ENCODE data around the gene DUS2. TPM values are rescaled to one million over a fixed set of nuclear protein-coding genes. Genes with fewer than 3 reads are reported as not detected.
"Not testable (repeated sequence)": the region's sequence is repeated elsewhere in the genome, so short reads cannot be mapped to it uniquely, and the experiment has no call there.

Gene DUS2
- total RNA-seq, 1 donor from 2014 or later, result 11.0 TPM

DNA sequence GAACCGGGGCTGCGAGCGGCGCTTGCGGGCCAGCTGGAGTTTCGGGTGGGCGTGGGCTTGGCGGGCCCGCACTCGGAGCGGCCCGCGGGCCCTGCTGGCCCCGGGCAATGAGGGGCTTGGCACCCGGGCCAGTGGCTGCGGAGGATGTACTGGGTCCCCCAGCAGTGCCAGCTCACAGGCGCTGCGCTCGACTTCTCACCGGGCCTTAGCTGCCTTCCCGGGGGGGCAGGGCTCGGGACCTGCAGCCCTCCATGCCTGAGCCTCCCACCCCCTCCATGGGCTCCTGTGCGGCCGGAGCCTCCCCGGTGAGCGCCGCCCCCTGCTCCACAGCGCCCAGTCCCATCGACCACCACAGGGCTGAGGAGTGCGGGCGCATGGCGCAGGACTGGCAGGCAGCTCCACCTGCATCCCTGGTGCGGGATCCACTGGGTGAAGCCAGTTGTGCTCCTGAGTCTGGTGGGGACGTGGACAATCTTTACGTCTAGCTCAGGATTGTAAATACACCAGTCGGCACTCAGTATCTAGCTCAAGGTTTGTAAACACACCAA lies 24.8 kb upstream of the DUS2 start:
- FAIRE-seq; DNase-seq (ENCODE audit: low spot score in 2 of 2): not testable (repeated sequence)

DNA sequence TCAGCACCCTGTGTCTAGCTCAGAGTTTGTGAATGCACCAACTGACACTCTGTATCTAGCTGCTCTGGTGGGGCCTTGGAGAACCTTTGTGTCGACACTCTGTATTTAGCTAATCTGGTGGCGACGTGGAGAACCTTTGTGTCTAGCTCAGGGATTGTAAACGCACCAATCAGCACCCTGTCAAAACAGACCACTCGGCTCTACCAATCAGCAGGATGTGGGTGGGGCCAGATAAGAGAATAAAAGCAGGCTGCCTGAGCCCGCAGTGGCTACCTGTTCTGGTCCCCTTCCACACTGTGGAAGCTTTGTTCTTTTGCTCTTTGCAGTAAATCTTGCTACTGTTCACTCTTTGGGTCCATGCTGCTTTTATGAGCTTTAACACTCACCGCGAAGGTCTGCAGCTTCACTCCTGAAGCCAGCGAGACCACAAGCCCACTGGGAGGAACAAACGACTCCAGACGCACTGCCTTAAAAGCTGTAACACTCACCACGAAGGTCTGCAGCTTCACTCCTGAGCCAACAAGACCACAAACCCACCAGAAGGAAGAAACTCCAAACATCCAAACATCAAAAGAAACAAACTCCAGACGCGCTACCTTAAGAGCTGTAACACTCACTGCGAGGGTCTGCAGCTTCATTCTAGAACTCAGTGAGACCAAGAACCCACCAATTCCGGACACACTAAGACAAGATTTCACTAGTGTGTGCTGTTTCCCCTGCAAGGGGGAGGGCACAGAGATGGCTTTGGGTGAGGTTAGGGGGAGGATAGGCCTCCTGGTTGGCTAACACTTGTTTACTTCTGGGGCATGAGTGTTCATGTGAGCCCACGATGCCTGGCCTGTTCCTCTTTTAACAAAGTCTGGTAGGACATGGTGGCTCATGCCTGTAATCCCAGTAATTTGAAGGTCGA lies 24.1 kb upstream of the DUS2 start, which contains the start of gene DPEP2:
Gene DPEP2, minus strand, starts transcription at position 706 of the 910 bp plus-strand sequence. CDS start 6,272 bp downstream, outside the sequence.
- not testable (repeated sequence) for FAIRE-seq; DNase-seq (ENCODE audit: low spot score in 2 of 2)

- DNase-seq (ENCODE audit: low spot score in 2 of 2), result no peak
- no peak for FAIRE-seq
Measured at GRCh38 chr16:67999985-68000384, 23.1 kb upstream of the DUS2 start.

- FAIRE-seq (no peak), DNase-seq (ENCODE audit: low spot score in 2 of 2) (no peak)
Measured at GRCh38 chr16:68000450-68000849, 22.6 kb upstream of the DUS2 start.

- DNase-seq (ENCODE audit: low spot score in 2 of 2), result no peak
- FAIRE-seq, result no peak
Measured at GRCh38 chr16:68003031-68003430, 20.1 kb upstream of the DUS2 start.

DNA sequence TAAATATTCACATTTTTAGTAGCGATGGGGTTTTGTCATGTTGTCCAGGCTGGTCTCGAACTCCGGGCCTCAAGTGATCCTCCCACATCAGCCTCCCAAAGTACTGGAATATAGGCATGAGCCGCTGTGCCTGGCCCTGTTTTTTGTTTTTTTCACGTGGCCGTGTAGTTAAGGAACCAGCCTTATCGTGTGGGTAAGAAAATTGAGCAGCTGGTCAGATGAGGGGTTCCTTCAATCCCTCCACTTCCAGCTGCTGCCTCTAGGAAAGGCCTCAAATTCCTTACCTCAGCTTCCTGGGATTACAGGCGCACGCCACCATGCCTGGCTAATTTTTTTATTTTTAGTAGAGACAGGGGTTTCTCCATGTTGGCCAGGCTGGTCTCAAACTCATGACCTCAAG lies 17.9 kb upstream of the DUS2 start:
- no peak for DNase-seq (ENCODE audit: low spot score in 2 of 2)
- FAIRE-seq, result no peak

DNA sequence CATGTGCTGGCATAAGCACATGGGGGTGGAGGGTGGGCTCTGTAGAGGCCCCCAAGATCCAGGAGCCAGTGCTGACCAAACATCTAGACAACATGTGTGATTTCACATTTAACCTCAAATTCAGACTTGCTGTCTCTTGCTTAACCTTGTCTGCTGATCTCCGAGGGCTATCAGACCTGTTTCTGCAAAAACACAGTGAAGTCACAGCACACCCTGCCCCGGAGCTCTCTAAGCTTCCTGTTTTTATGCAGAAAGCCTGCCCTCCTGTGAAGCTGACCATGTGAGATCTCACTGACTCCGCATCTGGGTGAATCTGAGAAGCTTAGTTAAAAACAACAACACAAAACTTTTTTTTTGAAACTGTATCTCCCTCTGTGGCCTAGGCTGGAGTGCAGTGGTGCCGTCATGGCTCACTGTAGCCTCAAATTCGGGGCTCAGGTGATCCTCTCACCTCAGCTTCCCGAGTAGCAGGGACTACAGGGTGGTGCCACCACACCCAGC lies 17.2 kb upstream of the DUS2 start:
- no peak for DNase-seq (ENCODE audit: low spot score in 2 of 2)
- no peak for FAIRE-seq

- no peak for DNase-seq (ENCODE audit: low spot score in 2 of 2)
Measured at GRCh38 chr16:68009157-68009735, 13.8 kb upstream of the DUS2 start.

DNA sequence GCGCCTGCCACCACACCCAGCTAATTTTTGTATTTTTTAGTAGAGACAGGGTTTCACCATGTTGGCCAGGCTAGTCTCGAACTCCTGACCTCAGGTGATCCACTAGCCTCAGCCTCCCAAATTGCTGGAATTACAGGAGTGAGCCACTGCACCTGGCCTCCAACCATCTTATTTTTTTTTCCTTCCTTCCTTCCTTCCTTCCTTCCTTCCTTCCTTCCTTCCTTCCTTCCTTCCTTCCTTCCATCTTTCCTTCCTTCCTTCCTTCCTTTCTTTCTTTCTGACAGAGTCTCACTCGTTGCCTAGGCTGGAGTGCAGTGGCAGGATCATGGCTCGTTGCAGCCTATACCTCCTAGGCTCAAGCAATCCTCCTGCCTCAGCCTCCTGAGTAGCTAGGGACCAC lies 13.2 kb upstream of the DUS2 start:
- not testable (repeated sequence) for FAIRE-seq; DNase-seq (ENCODE audit: low spot score in 2 of 2)

More at GRCh38 chr16:68009157-68009735, 13.8 kb upstream of the DUS2 start:
- FAIRE-seq, result no peak

DNA sequence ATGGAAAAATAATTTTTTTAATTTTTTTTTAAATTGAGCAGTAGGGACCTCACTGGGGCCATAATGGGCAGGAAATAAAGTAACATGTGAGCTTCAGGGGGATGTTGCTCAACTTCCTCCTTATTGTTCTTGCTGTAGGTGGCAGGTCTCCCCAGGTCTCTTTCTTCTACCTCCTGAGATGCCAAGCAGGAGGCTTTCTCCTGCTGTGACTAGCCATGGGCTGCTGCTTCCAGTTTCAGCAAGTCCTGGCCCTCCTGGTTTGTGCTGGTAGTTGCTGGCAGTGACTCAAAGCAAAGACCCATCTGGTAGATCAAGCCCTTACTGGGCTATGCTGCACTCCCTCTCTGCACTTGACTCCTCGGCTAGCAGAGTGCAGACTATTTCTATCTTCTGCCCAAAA lies 9.6 kb upstream of the DUS2 start:
- no peak for DNase-seq (ENCODE audit: low spot score in 2 of 2)
- FAIRE-seq, result no peak

GRCh38 chr16:68015681-68016080 lies 7.4 kb upstream of the DUS2 start, which contains the start of gene DPEP2NB:
TSS of gene DPEP2NB (minus strand) at chr16:68015911. CDS start at chr16:68015770, 141 bp downstream.
- DNase-seq (ENCODE audit: low spot score in 2 of 2) (no peak), FAIRE-seq (no peak)

GRCh38 chr16:68019167-68019680 lies 3.9 kb upstream of the DUS2 start:
- no peak for FAIRE-seq

GRCh38 chr16:68021490-68021889 lies 1.6 kb upstream of the DUS2 start:
- FAIRE-seq (no peak), DNase-seq (ENCODE audit: low spot score in 2 of 2) (no peak)

More at GRCh38 chr16:68019167-68019680, 3.9 kb upstream of the DUS2 start:
- no peak for DNase-seq (ENCODE audit: low spot score in 2 of 2)

DNA sequence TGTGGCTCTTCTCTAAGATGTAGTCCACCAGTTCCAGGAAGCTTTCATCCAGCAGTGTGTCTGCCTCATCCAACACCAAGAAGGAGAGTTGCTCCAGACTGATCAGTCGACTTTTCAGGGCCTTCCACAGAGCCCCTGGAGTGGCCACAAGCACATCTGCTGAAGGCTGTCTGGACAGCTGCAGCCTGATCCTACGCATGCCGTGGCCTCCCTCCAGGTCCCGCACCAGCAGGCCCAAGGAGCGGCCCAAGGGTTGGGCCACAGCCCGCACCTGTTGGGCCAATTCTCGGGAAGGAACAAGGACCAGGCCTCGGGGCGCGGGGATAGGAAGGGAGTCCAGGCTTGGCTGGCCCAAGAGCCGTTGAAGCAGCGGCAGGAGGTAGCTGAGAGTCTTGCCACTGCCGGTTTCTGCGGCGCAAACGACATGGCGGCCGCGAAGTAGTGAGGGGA lies 781 bp upstream of the DUS2 start:
- FAIRE-seq, result no peak
- DNase-seq (ENCODE audit: low spot score in 2 of 2), result no peak

DNA sequence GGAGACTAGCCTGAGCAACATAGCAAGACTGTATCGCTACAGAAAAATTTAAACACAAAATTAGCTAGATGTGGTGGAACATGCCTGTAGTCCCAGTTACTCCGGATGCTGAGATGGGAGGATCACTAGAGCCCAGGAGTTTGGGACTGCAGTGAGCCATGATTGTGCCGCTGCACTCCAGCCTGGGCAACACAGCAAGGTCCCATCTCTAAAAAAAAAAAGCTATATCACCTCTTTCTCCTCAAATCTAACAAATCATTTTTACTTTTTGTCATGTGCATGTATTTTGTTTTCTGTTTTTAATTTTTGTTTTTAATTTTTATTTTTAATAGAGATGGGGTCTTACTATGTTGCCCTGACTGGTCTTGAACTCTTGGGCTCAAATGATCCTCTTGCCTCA lies 5.9 kb downstream of the DUS2 start:
- FAIRE-seq (no peak), DNase-seq (ENCODE audit: low spot score in 2 of 2) (no peak)

DNA sequence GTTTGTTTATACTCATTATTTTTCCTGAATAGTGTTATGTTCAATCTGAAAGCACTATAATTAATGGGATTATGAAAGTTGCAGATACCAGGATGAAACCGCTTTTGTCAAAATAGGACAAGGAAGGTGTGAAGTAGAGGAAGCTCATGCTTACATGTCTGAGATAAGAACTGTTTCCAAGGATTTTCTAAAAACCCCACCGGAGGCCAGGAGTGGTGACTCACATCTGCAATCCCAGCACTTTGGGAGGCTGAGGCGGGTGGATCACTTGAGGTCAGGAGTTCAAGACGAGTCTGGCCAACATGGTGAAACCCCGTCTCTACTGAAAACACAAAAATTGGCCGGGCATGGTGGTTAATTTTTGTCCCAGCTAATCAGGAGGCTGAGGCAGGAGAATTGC lies 7.0 kb downstream of the DUS2 start:
- not testable (repeated sequence) for DNase-seq (ENCODE audit: low spot score in 2 of 2); FAIRE-seq

- DNase-seq (ENCODE audit: low spot score in 2 of 2) (no peak), FAIRE-seq (no peak)
Measured at GRCh38 chr16:68031951-68032350, 8.9 kb downstream of the DUS2 start.

DNA sequence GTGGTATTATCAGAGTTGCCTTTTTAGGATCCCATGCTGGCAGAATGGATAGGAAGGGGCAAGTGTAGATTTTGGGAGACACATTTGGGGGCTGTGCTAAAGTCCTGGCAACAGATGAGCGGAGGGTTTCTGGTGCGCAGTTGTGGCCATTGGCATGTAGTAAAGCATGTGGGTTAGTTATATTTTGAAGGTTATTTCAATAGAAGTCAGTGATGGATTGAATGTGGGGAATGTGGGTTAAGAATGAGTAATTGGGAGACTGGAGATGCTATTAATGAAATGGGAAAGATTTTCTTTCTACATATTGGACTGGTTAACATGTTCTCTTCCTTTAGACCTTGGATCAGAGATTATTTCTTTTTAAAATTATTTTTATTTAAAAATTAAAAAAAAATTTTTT lies 10.0 kb downstream of the DUS2 start:
- DNase-seq (ENCODE audit: low spot score in 2 of 2) (no peak), FAIRE-seq (no peak)

- DNase-seq (ENCODE audit: low spot score in 2 of 2), result no peak
- FAIRE-seq, result no peak
Measured at GRCh38 chr16:68035227-68035626, 12.1 kb downstream of the DUS2 start.

GRCh38 chr16:68037841-68038597 lies 14.9 kb downstream of the DUS2 start:
- DNase-seq (ENCODE audit: low spot score in 2 of 2), result no peak
- no peak for FAIRE-seq

All from frontal cortex (tissue), 4 donors.